H9 (cell line): Measurements from ENCODE around the gene SMARCC1. TPM values are rescaled to one million over a fixed set of nuclear protein-coding genes. Genes with fewer than 3 reads are reported as not detected.
"Not testable (repeated sequence)": the region's sequence is repeated elsewhere in the genome, so short reads cannot be mapped to it uniquely, and the experiment has no call there.

Source experiments
- DNase-seq: peaks from one replicate; pipeline ENCODE4 v3.0.0-alpha.2; 2017
- H2AFZ ChIP-seq: one replicate; pipeline ENCODE4 v1.6.1; 2013; ENCODE audit warnings: mild to moderate bottlenecking, low read length, control low read depth, moderate library complexity
- H2AK5ac ChIP-seq: 2 replicates; pipeline ENCODE4 v1.6.1; 2013; ENCODE audit warnings: low read length, control low read depth, mixed read lengths; ENCODE audit not compliant: insufficient read length
- H2BK120ac ChIP-seq: one replicate; pipeline ENCODE4 v1.6.1; 2013; ENCODE audit warnings: low read depth, mild to moderate bottlenecking, low read length, control low read depth, inconsistent platforms; ENCODE audit not compliant: poor library complexity, severe bottlenecking
- H2BK12ac ChIP-seq: 2 replicates; pipeline ENCODE4 v1.6.1; 2013; ENCODE audit warnings: low read length, control low read depth, mixed read lengths, low read depth; ENCODE audit not compliant: insufficient read length
- H2BK15ac ChIP-seq: 2 replicates; pipeline ENCODE4 v1.6.1; 2013; ENCODE audit warnings: low read depth, low read length, control low read depth
- H2BK20ac ChIP-seq: one replicate; pipeline ENCODE4 v1.6.1; 2013; ENCODE audit warnings: low read depth, mild to moderate bottlenecking, low read length, control low read depth, inconsistent platforms; ENCODE audit not compliant: poor library complexity, severe bottlenecking
- H2BK5ac ChIP-seq: 2 replicates; pipeline ENCODE4 v1.6.1; 2013; ENCODE audit warnings: low read length, control low read depth, mixed read lengths; ENCODE audit not compliant: insufficient read length
- H3K14ac ChIP-seq: 2 replicates; pipeline ENCODE4 v1.6.1; 2013; ENCODE audit warnings: low read length, control low read depth; ENCODE audit not compliant: insufficient read depth
- H3K18ac ChIP-seq: 2 replicates; pipeline ENCODE4 v1.6.1; 2013; ENCODE audit warnings: low read depth, mild to moderate bottlenecking, mixed read lengths, low read length, control low read depth; ENCODE audit not compliant: insufficient read length
- H3K23ac ChIP-seq: 2 replicates; pipeline ENCODE4 v1.6.1; 2013; ENCODE audit warnings: low read length, control low read depth, mixed read lengths, low read depth; ENCODE audit not compliant: insufficient read length
- H3K23me2 ChIP-seq: 2 replicates; pipeline ENCODE4 v1.6.1; 2013; ENCODE audit warnings: low read depth, mild to moderate bottlenecking, mixed read lengths, low read length, control low read depth; ENCODE audit not compliant: insufficient read length, poor library complexity, severe bottlenecking
- H3K27ac ChIP-seq: 2 replicates; pipeline ENCODE4 v1.5.1; 2013; ENCODE audit warnings: low read length, control low read depth, mixed read lengths, low read depth; ENCODE audit not compliant: insufficient read length
- H3K27me3 ChIP-seq: 2 replicates; pipeline ENCODE4 v1.6.1; 2013; ENCODE audit warnings: low read length, control low read depth, inconsistent platforms; ENCODE audit not compliant: insufficient read depth
- H3K4ac ChIP-seq: 2 replicates; pipeline ENCODE4 v1.6.1; 2013; ENCODE audit warnings: low read depth, mild to moderate bottlenecking, control low read depth, inconsistent platforms, low read length, moderate library complexity
- H3K4me1 ChIP-seq: 2 replicates; pipeline ENCODE4 v1.6.1; 2013; ENCODE audit warnings: low read length, control low read depth, inconsistent platforms; ENCODE audit not compliant: insufficient read depth
- H3K4me2 ChIP-seq: 2 replicates; pipeline ENCODE4 v1.6.1; 2013; ENCODE audit warnings: low read length, control low read depth, mixed read lengths; ENCODE audit not compliant: insufficient read length, insufficient read depth
- H3K56ac ChIP-seq: 2 replicates; pipeline ENCODE4 v1.6.1; 2013; ENCODE audit warnings: low read depth, mild to moderate bottlenecking, mixed read lengths, low read length, control low read depth; ENCODE audit not compliant: insufficient read length
- H3K79me1 ChIP-seq: 2 replicates; pipeline ENCODE4 v1.6.1; 2013; ENCODE audit warnings: low read depth, mild to moderate bottlenecking, moderate library complexity, low read length, control low read depth, inconsistent platforms; ENCODE audit not compliant: insufficient read depth, poor library complexity, severe bottlenecking
- H3K79me2 ChIP-seq: 2 replicates; pipeline ENCODE4 v1.6.1; 2013; ENCODE audit warnings: low read length, control low read depth, inconsistent platforms; ENCODE audit not compliant: insufficient read depth
- H3K9ac ChIP-seq: 2 replicates; pipeline ENCODE4 v1.6.1; 2013; ENCODE audit warnings: low read length, control low read depth, mixed read lengths; ENCODE audit not compliant: insufficient read length; ENCODE audit errors: extremely low read depth
- H3K9me3 ChIP-seq: one replicate; pipeline ENCODE4 v1.6.1; 2013; ENCODE audit warnings: low read depth, low read length, inconsistent platforms; ENCODE audit not compliant: control insufficient read depth
- H3T11ph ChIP-seq: one replicate; pipeline ENCODE4 v1.6.1; 2013; ENCODE audit warnings: mild to moderate bottlenecking, low read length, control low read depth, inconsistent platforms
- H4K20me1 ChIP-seq: one replicate; pipeline ENCODE4 v1.6.1; 2013; ENCODE audit not compliant: control insufficient read depth, insufficient read length, insufficient read depth
- H4K5ac ChIP-seq: 2 replicates; pipeline ENCODE4 v1.6.1; 2013; ENCODE audit warnings: low read depth, mild to moderate bottlenecking, mixed read lengths, low read length, control low read depth; ENCODE audit not compliant: insufficient read length
- H4K8ac ChIP-seq: replicated peaks from 2 replicates; pipeline ENCODE4 v1.6.1; 2013; ENCODE audit warnings: low read length, control low read depth, mixed read lengths, low read depth; ENCODE audit not compliant: insufficient read length
- H4K91ac ChIP-seq: 2 replicates; pipeline ENCODE4 v1.6.1; 2013; ENCODE audit warnings: low read depth, mild to moderate bottlenecking, moderate library complexity, mixed read lengths, low read length, control low read depth; ENCODE audit not compliant: insufficient read length
- H3K27ac Mint-ChIP-seq, 3 experiments: 2 replicates in 2 of 3; 3 replicates in 1 of 3; pipeline ENCODE4 v1.8.0; 2020 to 2021; ENCODE audit warnings: mixed read lengths in 3 of 3, mild to moderate bottlenecking in 1 of 3, moderate library complexity in 1 of 3
- H3K27me3 Mint-ChIP-seq: 2 replicates; pipeline ENCODE4 v1.8.0; 2021; ENCODE audit warnings: low read depth, mild to moderate bottlenecking, moderate library complexity, mixed read lengths
- H3K36me3 Mint-ChIP-seq, 3 experiments: 2 replicates in 2 of 3; 3 replicates in 1 of 3; pipeline ENCODE4 v1.8.0; 2020 to 2021; ENCODE audit warnings: low read depth in 3 of 3, mixed read lengths in 3 of 3; ENCODE audit not compliant: insufficient read depth in 1 of 3
- H3K4me1 Mint-ChIP-seq, 2 experiments: 2 replicates each; pipeline ENCODE4 v1.8.0; 2020; ENCODE audit warnings: mixed read lengths in 2 of 2
- H3K4me3 Mint-ChIP-seq, 2 experiments: 2 replicates in 1 of 2; 3 replicates in 1 of 2; pipeline ENCODE4 v1.8.0; 2020 to 2021; ENCODE audit warnings: mild to moderate bottlenecking in 2 of 2, mixed read lengths in 2 of 2, moderate library complexity in 1 of 2
- H3K9me3 Mint-ChIP-seq, 2 experiments: 2 replicates in 1 of 2; 3 replicates in 1 of 2; pipeline ENCODE4 v1.8.0; 2020; ENCODE audit warnings: mild to moderate bottlenecking in 2 of 2, mixed read lengths in 2 of 2, moderate library complexity in 1 of 2
- WGBS: extraction: QIAGEN DNeasy Blood & Tissue Kit; methylation state at CpG from one replicate; pipeline ENCODE4 v1.1.7; 2013; ENCODE audit warnings: missing lambda C conversion rate, low lambda C conversion rate, mixed read lengths; ENCODE audit not compliant: insufficient read length; ENCODE audit errors: extremely low coverage; 5-methylcytosine and 5-hydroxymethylcytosine counted together
- total RNA-seq: library from RNA; stranded (reverse); gene quantifications from 2 replicates; pipeline ENCODE4 v1.2.1, GENCODE V29; 2021
- TF ChIP-seq, protein P1 (sequence below): fragments of 200-600 bp; sonication (generic); conservative IDR thresholded peaks from 3 replicates; pipeline ENCODE4 v1.8.0; 2021; ENCODE audit warnings: antibody characterized with exemption, mild to moderate bottlenecking

SMARCC1 gene
- total RNA-seq, 1 experiment from 2014 or later: 274 TPM

DNA sequence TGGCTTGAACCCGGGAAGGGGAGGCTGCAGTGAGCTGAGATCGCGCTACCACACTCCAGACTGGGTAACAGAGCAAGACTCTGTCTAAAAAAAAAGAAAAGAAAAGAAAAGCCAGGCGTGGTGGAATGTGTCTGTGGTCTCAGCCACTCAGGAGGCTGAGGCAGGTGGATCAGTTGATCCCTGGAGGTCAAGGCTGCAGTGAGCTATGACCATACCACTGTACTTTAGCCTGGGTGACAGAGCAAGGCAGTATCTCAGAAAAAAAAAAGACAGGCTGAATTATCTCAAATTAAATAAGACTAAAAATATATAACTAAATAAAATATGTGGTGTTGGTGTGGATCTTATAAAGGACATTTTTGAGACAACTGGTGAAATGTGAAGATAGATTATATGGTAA lies 20.6 kb downstream of the SMARCC1 start:
- no peak overlapping the region for H3K27ac ChIP-seq
- H3K27ac Mint-ChIP-seq: peak overlapping the region in 1 of 3 experiments; percentile 83; a peak in 2 of 7 replicates
- no peak overlapping the region for H2BK12ac ChIP-seq
- no peak overlapping the region for H4K91ac ChIP-seq
- no peak overlapping the region for H3K23ac ChIP-seq
- H3K27me3 Mint-ChIP-seq: peaks cover 1% of the 10 kb centered on the region; the same call in 1 of the 2 replicates
- no peak overlapping the region for H3K56ac ChIP-seq
- peaks cover 6% of the 10 kb centered on the region for H3K79me1 ChIP-seq
- no peak overlapping the region for H3K4ac ChIP-seq
- H4K20me1 ChIP-seq: no peaks in the 10 kb centered on the region
- H3K23me2 ChIP-seq: no peaks in the 10 kb centered on the region
- H2BK20ac ChIP-seq: no peak overlapping the region
- H3K79me2 ChIP-seq: peaks cover 39% of the 10 kb centered on the region; the same call in 1 of the 2 replicates
- H2BK120ac ChIP-seq: no peak overlapping the region
- no peak overlapping the region for H4K8ac ChIP-seq
- no peaks in the 10 kb centered on the region for H3K4me1 Mint-ChIP-seq
- no peaks in the 10 kb centered on the region for H3K9me3 ChIP-seq
- H3K27me3 ChIP-seq: no peaks in the 10 kb centered on the region
- H2AK5ac ChIP-seq: no peak overlapping the region
- H3K4me2 ChIP-seq: no peak overlapping the region
- H3K14ac ChIP-seq: no peak overlapping the region
- TF ChIP-seq, protein P1, sequence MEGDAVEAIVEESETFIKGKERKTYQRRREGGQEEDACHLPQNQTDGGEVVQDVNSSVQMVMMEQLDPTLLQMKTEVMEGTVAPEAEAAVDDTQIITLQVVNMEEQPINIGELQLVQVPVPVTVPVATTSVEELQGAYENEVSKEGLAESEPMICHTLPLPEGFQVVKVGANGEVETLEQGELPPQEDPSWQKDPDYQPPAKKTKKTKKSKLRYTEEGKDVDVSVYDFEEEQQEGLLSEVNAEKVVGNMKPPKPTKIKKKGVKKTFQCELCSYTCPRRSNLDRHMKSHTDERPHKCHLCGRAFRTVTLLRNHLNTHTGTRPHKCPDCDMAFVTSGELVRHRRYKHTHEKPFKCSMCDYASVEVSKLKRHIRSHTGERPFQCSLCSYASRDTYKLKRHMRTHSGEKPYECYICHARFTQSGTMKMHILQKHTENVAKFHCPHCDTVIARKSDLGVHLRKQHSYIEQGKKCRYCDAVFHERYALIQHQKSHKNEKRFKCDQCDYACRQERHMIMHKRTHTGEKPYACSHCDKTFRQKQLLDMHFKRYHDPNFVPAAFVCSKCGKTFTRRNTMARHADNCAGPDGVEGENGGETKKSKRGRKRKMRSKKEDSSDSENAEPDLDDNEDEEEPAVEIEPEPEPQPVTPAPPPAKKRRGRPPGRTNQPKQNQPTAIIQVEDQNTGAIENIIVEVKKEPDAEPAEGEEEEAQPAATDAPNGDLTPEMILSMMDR: no peak
- no peak for DNase-seq
- 0 out of 5 replicates have a peak, but pooled peaks cover 0 to 3% of the 10 kb centered on the region in 2 experiments for H3K9me3 Mint-ChIP-seq
- no peak overlapping the region for H2BK5ac ChIP-seq
- H3K18ac ChIP-seq: no peak overlapping the region
- no peak overlapping the region for H4K5ac ChIP-seq
- H3K36me3 Mint-ChIP-seq: peaks cover 25 to 71% (median 55%) of the 10 kb centered on the region in 3 experiments; a peak in 6 of 7 replicates
- no peak overlapping the region for H3T11ph ChIP-seq
- H3K4me3 Mint-ChIP-seq: no peak overlapping the region
- H3K9ac ChIP-seq: no peak overlapping the region
- no peaks in the 10 kb centered on the region for H3K4me1 ChIP-seq
- H2AFZ ChIP-seq: no peak overlapping the region
- H2BK15ac ChIP-seq: no peak overlapping the region
- WGBS: no CpG with 5 or more reads among the region's 4 CpGs

DNA sequence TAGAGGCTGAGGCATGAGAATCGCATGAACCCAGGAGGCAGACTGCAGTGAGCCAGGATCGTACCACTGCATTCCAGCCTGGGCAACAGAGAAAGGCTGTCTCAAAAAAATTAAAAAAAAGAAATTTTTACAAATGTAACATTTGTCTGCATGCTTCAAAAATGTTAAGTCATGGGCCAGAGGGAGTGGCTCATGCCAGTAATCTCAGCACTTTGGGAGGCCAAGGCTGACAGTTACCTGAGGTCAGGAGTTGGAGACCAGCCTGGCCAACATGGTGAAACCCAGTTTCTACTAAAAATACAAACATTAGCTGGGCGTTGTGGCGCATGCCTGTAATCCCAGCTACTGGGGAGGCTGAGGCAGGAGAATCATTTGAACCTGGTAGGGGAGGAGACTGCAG lies 21.5 kb downstream of the SMARCC1 start:
- H4K5ac ChIP-seq, H3K14ac ChIP-seq, H3K4ac ChIP-seq, H2AK5ac ChIP-seq, H3K23ac ChIP-seq, H3K23me2 ChIP-seq, H2BK5ac ChIP-seq, H3K27me3 ChIP-seq, H4K20me1 ChIP-seq, H3K4me1 ChIP-seq, H3K4me3 Mint-ChIP-seq, H3K4me1 Mint-ChIP-seq, H2BK120ac ChIP-seq, H3K9me3 Mint-ChIP-seq, H3T11ph ChIP-seq, H2BK20ac ChIP-seq, H3K79me1 ChIP-seq, H4K91ac ChIP-seq, H2BK12ac ChIP-seq, H3K27me3 Mint-ChIP-seq, H3K18ac ChIP-seq, H3K9ac ChIP-seq, H3K27ac ChIP-seq, H3K4me2 ChIP-seq, H2BK15ac ChIP-seq, DNase-seq, H2AFZ ChIP-seq, H3K9me3 ChIP-seq, H4K8ac ChIP-seq, H3K56ac ChIP-seq: not testable (repeated sequence)
- peaks cover 25 to 65% (median 47%) of the 10 kb centered on the region in 3 experiments; a peak in 6 of 7 replicates for H3K36me3 Mint-ChIP-seq
- no CpG with 5 or more reads among the region's 4 CpGs for WGBS
- peaks cover 37% of the 10 kb centered on the region; the same call in 1 of the 2 replicates for H3K79me2 ChIP-seq
- H3K27ac Mint-ChIP-seq: peak overlapping the region in 1 of 3 experiments; percentile 28; a peak in 1 of 7 replicates
